SJSA1 (cell line): ENCODE results near the gene TMEM187. TPM values are rescaled to one million over a fixed set of nuclear protein-coding genes. Genes with fewer than 3 reads are reported as not detected.

Experiments used
- DNase-seq, 2 experiments: peaks; one replicate each; pipeline ENCODE4 v3.0.0-alpha.2; 2015 to 2020; ENCODE audit warnings: low spot score in 2 of 2, low read depth in 1 of 2
- H3K27ac ChIP-seq: fragments of 250-450 bp; sonication (Bioruptor Pico); 2 replicates; pipeline ENCODE4 v1.5.1; 2020; ENCODE audit warnings: mild to moderate bottlenecking, moderate library complexity
- H3K27me3 ChIP-seq: fragments of 250-450 bp; sonication (Bioruptor Pico); replicated peaks from 2 replicates; pipeline ENCODE4 v1.5.1; 2020; ENCODE audit warnings: mild to moderate bottlenecking, moderate library complexity
- H3K36me3 ChIP-seq: fragments of 250-450 bp; sonication (Bioruptor Pico); 2 replicates; pipeline ENCODE4 v1.5.1; 2020; ENCODE audit warnings: mild to moderate bottlenecking
- H3K4me1 ChIP-seq: fragments of 250-450 bp; sonication (Bioruptor Pico); replicated peaks from 2 replicates; pipeline ENCODE4 v1.6.1; 2021; ENCODE audit warnings: mild to moderate bottlenecking
- H3K4me3 ChIP-seq: fragments of 250-450 bp; sonication (Bioruptor Pico); 2 replicates; pipeline ENCODE4 v1.5.1; 2020; ENCODE audit warnings: mild to moderate bottlenecking
- H3K9me3 ChIP-seq: fragments of 250-450 bp; sonication (Bioruptor Pico); replicated peaks from 2 replicates; pipeline ENCODE4 v1.5.1; 2020; ENCODE audit warnings: mild to moderate bottlenecking
- total RNA-seq: library from RNA; depleted of rRNA; stranded (reverse); fragments of >200 nt; shearing (Covaris generic); gene quantifications from 2 replicates; pipeline ENCODE4 v1.2.3, GENCODE V29; 2014; rRNA removed

The TMEM187 gene
- total RNA-seq, 1 experiment from 2014 or later = 1.1 TPM

DNA sequence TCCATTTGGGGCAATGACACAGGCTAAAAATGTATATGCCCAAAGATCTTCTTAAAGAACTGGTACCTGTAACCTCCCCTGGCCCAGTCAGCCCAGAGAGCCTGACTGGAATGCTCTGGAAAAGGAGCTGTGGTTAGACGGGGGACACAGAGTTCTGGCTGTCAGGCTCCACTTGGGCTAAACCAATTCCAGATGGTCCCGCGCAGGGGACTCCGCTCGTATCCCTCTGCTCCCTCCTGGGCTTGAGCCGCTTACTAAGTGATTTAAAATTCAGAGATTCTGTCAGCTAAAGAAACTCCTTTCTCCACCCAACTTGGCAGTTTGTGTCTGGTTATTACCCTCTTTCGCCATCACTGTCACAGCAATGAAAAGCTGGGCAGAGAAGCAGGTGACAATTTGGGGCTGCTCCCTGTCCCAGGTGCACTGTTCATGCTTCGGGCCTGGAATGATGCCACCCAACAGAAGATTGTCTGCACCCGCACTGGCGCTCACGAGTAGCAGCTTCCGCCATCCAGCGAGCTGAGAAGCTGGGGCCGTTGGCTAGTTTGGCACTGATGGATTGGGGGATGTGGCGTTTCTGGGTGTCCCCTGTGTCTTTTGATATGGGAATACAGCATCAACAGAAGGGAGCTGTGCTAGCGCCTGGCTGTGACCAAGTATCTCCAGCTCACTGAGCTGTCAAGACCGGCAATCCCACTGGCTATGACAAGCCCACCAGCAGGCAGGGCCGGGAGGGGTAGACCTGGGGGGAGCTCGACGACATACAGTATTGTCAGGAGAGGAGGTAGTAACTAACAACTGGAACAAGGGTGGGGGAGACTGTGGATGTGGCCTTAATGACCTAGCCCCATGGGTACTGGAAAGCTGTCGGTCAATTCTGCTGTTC, 53.8 kb downstream of the TMEM187 start:
- Histone ChIP-seq H3K27ac (no peak overlapping the region), H3K9me3 (no peaks in the 10 kb centered on the region), H3K27me3 (no peaks in the 10 kb centered on the region), H3K4me1 (peaks cover 19% of the 10 kb centered on the region), H3K36me3 (peaks cover 2% of the 10 kb centered on the region; the same call in 1 of the 2 replicates), H3K4me3 (no peak overlapping the region)
- DNase-seq = no peak

DNA sequence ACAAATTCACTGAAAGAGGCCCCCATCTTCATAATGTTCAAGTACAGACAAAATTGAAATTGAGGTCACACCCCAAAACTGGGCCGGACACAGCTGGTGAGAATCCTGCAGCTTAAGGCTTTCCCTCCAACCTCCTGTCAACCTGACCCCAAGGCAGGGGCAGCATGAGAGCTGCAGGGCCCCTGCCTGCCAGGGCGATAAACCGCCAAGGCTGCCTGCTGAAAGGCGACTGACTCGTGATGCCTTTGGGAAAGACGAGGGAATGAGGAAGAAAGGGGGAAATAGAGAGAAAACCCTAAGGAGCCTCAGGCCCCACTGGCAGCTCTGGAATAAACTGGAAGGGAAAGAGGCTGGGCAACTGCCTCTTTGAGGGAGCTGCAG, 54.5 kb downstream of the TMEM187 start:
- no peaks in the 10 kb centered on the region for H3K9me3 ChIP-seq
- H3K36me3 ChIP-seq = peaks cover 8% of the 10 kb centered on the region
- H3K27ac ChIP-seq = no peak overlapping the region
- no peak for DNase-seq
- H3K4me3 ChIP-seq = no peak overlapping the region
- H3K4me1 ChIP-seq = peaks cover 14% of the 10 kb centered on the region
- no peaks in the 10 kb centered on the region for H3K27me3 ChIP-seq

DNA sequence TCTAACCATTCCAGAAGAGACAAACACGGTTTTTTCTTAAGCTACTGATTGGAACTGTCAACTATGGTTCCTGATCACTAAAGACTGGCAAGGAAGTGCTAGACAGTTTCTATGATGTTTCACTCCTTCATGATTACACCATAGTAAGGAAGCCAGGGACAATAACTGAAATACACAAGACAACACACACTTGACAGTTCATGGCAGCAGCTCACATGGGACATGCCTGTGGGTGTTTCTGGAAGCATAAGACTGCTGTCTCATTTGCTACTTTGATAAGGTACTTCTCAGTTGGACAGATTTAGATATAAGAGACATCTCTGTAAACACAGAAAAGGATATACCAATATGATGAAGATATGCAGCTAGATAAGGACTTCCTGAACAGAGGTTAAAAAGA, 55.4 kb downstream of the TMEM187 start:
- no peak overlapping the region for H3K4me3 ChIP-seq
- DNase-seq = no peak
- H3K4me1 ChIP-seq = peaks cover 9% of the 10 kb centered on the region
- H3K9me3 ChIP-seq = no peaks in the 10 kb centered on the region
- H3K27ac ChIP-seq = no peak overlapping the region
- H3K27me3 ChIP-seq = no peaks in the 10 kb centered on the region
- H3K36me3 ChIP-seq = peaks cover 10% of the 10 kb centered on the region

DNA sequence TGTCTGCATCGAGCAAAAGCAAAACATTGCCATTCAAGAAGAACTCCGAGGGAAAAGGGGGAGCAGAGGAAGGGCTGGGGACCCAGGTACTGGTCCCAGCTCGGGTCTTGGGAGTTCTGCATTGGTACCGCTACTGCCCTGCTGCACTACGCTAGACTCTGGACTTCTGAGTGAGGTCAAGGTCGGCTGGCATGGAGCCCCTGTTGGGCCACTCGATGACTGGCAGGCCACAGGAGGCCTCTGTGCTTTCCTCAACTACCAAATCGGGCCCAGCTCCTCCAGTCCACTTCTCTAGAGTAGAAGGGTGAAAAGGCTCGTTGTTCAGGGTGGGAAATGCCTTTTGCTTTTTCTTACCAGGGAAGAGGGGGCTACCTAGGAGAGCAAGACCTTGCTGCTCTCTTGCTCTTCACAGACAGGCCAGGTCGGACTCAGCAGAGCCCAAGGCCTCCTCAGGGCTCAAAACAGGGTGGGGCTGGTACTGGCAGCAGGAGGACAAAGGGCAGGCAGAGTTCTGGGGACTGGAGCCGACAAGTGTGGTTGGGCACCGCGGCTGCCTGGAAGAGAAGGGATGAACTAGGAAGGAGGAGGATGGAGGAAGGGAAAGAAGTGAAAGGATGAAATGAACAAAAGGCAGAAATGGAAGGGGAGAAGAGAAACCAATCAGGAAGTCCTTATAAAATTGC, 56.1 kb downstream of the TMEM187 start:
- H3K4me3 ChIP-seq = no peak overlapping the region
- no peaks in the 10 kb centered on the region for H3K9me3 ChIP-seq
- H3K27ac ChIP-seq = no peak overlapping the region
- no peaks in the 10 kb centered on the region for H3K27me3 ChIP-seq
- peaks cover 2% of the 10 kb centered on the region for H3K4me1 ChIP-seq
- no peak for DNase-seq
- peaks cover 10% of the 10 kb centered on the region for H3K36me3 ChIP-seq

DNA sequence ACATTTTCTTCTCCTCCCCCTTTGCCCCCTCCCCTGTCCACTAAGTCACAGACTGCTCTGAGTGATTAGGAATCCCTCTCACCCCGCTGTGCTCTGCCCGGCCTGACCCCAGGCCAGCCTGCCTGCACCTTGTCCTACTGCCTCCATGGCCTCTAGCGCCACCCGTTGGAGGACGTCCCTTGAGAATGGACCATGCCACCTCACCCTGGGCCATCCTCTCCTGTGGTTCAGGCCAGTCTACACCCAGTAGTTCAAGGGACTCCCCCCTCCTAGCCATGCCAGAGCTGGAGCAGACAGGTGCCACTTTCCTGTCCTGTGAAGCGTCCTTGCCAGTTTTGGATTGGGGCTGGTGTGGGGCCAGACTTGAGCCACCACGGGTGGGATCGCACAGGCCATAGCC, 56.9 kb downstream of the TMEM187 start:
- Histone ChIP-seq H3K4me1 (no peaks in the 10 kb centered on the region), H3K27me3 (no peaks in the 10 kb centered on the region), H3K4me3 (no peak overlapping the region)

DNA sequence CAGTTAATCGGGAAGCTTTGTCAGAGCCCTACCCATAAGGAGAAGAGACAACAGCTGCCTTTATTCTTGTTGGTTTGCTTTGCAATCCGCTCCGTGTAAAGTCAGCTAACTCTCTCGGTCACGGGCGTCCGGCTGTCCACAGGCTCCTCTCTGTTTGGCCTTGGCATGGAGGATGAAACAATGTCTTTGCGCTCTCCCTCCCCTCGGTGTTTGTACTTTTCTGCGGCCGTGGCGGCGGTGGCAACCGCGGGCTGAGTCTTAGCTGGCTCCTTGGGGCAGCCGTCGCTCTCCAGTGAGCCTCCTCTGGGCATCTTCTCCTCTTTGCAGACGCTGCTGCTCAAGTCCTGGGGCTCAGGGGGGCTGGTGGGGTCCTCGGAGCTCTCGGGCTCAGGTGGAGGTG, 57.7 kb downstream of the TMEM187 start:
- peaks cover 10% of the 10 kb centered on the region for H3K36me3 ChIP-seq
- no peaks in the 10 kb centered on the region for H3K9me3 ChIP-seq
- no peak overlapping the region for H3K27ac ChIP-seq
- DNase-seq = no peak
- H3K4me3 ChIP-seq = no peak overlapping the region
- H3K4me1 ChIP-seq = no peaks in the 10 kb centered on the region
- H3K27me3 ChIP-seq = no peaks in the 10 kb centered on the region

More for the DNA sequence above, 56.9 kb downstream of the TMEM187 start:
- H3K27ac ChIP-seq = no peak overlapping the region
- peaks cover 10% of the 10 kb centered on the region for H3K36me3 ChIP-seq
- no peak for DNase-seq
- no peaks in the 10 kb centered on the region for H3K9me3 ChIP-seq

DNA sequence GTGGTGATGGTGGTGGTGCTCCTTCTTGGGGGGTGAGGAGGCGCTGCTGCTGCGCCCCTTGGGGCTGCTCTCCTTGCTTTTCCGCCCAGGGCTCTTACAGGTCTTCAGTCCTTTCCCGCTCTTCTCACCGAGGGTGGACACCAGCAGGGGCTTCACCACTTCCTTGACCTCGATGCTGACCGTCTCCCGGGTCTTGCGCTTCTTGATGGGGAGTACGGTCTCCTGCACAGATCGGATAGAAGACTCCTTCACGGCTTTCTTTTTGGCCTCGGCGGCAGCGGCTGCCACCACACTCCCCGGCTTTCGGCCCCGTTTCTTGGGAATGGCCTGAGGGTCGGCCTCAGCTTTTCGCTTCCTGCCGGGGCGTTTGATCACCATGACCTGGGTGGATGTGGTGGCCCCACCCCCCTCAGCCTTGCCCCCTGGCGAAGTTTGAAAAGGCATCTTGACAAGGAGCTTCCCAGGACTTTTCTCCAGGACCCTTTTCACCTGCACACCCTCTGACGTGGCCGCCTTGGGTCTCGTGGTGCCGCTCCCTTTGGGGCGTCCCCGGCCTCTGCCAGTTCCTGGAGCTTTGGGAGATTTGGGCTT, 58.3 kb downstream of the TMEM187 start:
- Histone ChIP-seq H3K27ac (no peak overlapping the region), H3K27me3 (no peaks in the 10 kb centered on the region), H3K36me3 (peaks cover 10% of the 10 kb centered on the region), H3K4me1 (no peaks in the 10 kb centered on the region), H3K4me3 (no peak overlapping the region), H3K9me3 (no peaks in the 10 kb centered on the region)
- no peak for DNase-seq

DNA sequence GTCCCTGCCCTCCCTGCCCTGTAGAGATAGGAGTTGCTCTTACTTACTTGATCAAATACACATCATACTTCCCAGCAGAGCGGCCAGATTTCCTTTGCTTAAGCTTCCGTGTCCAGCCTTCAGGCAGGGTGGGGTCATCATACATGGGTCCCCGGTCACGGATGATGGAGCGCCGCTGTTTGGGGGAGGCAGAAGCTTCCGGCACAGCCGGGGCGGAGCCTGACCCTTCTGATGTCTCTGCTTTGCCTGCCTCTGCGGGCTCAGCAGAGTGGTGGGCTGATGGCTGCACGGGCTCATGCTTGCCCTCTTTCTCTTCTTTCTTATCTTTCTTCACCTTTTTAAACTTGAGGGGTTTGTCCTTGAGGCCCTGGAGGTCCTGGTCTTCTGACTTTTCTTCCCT, 59.6 kb downstream of the TMEM187 start:
- Histone ChIP-seq H3K36me3 (peaks cover 10% of the 10 kb centered on the region; the same call in 1 of the 2 replicates), H3K27ac (no peak overlapping the region), H3K9me3 (no peaks in the 10 kb centered on the region), H3K27me3 (no peaks in the 10 kb centered on the region), H3K4me1 (no peaks in the 10 kb centered on the region), H3K4me3 (no peak overlapping the region)
- DNase-seq = no peak

DNA sequence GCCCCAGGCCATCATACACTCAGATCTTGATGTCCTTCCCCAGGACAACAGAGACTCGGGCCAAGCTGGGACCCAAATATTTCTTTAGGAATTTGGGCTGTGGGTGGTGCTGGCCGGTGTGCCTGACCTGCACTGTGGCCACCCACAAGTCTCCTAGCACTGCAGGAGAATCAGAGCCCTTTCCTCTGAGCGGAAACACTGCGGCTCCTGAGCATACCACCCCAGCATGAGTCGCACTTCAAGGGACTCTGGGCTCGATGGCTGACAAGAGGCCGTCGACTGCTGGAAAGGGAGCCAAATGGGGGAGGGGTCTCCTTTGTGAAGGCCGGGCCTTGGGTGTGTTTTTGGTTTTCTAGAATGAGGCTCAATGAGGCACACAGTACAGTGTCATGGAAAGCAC, 60.1 kb downstream of the TMEM187 start:
- H3K27me3 ChIP-seq = no peaks in the 10 kb centered on the region
- DNase-seq = no peak
- no peaks in the 10 kb centered on the region for H3K9me3 ChIP-seq
- peaks cover 10% of the 10 kb centered on the region; the same call in 1 of the 2 replicates for H3K36me3 ChIP-seq
- H3K4me3 ChIP-seq = no peak overlapping the region
- no peaks in the 10 kb centered on the region for H3K4me1 ChIP-seq
- H3K27ac ChIP-seq = no peak overlapping the region

Other genes with a start within 250 kb of the TMEM187 start
- 188 and 249 TPM in 2 replicates for gene BCAP31, start 248.4 kb upstream of the TMEM187 start, total RNA-seq
- 9.9 and 10.3 TPM in 2 replicates for gene ABCD1, start 247.9 kb upstream of the TMEM187 start, total RNA-seq
- gene PLXNB3, start 208.5 kb upstream of the TMEM187 start, total RNA-seq = 0.03 and 1.3 TPM in 2 replicates
- gene SRPK3, start 191.7 kb upstream of the TMEM187 start, total RNA-seq = not detected in 2 replicates
- 51.0 and 80.1 TPM in 2 replicates for gene IDH3G, start 178.4 kb upstream of the TMEM187 start, total RNA-seq
- gene SSR4, start 178.1 kb upstream of the TMEM187 start, total RNA-seq = 139 and 225 TPM in 2 replicates
- 0.09 and 0.79 TPM in 2 replicates for gene PDZD4, start 142.2 kb upstream of the TMEM187 start, total RNA-seq
- gene L1CAM, start 86.6 kb upstream of the TMEM187 start, total RNA-seq = 0.05 TPM in 1 of 2 replicates, not detected in the other
- not detected in 2 replicates for gene AVPR2, start 68.1 kb upstream of the TMEM187 start, total RNA-seq
- 0.63 TPM in 1 of 2 replicates, not detected in the other for gene ARHGAP4, start 46.5 kb upstream of the TMEM187 start, total RNA-seq
- gene NAA10, start 37.7 kb upstream of the TMEM187 start, total RNA-seq = 119 and 155 TPM in 2 replicates
- 0.11 TPM in 1 of 2 replicates, not detected in the other for gene RENBP, start 28.1 kb upstream of the TMEM187 start, total RNA-seq
- 24.6 and 42.8 TPM in 2 replicates for gene HCFC1, start 936 bp upstream of the TMEM187 start, total RNA-seq
- 70.7 and 81.3 TPM in 2 replicates for gene IRAK1, start 47.1 kb downstream of the TMEM187 start, total RNA-seq
- 20.3 and 26.0 TPM in 2 replicates for gene MECP2, start 125.0 kb downstream of the TMEM187 start, total RNA-seq
- gene OPN1LW, start 171.5 kb downstream of the TMEM187 start, total RNA-seq = not detected in 2 replicates
- gene OPN1MW, start 209.8 kb downstream of the TMEM187 start, total RNA-seq = not detected in 2 replicates
- not detected in 2 replicates for gene OPN1MW2, start 247.0 kb downstream of the TMEM187 start, total RNA-seq